ENCODE results near the gene GTPBP3.

Gene GTPBP3

DNA sequence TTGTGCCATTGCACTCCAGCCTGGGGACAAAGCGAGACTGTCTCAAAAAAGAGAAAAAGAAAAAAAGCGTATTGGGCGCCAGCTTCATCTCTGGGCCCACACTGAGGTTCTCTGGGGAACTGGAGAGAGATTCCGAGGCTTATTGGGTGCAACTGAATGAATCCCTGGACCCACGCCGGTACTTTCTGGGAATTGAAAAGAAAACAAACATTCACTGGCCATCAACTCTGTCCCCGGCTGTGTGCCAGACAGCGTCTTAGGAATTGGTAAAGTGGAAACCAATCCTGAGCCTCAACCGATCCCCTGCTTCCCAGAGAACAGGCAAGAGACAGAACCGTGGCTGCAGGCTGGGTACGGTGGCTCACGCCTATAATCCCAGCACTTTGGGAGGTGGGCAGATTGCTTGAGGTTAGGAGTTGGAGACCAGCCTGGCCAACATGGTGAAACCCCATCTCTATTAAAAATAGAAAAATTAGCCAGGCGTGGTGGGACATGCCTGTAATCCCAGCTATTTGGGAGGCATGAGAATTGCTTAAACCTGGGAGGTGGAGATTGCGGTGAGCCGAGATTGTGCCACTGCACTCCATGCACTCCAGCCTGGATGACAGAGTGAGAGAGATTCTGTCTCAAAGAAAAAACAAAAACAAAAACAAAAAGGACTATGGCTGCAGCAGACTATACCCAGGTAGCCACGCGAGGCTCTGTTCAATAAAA is 11.3 kb upstream of the GTPBP3 start:
- no peaks in the 10 kb centered on the region for H3K4me1 ChIP-seq
- H3K4me3 ChIP-seq (ENCODE audit: low read depth, low read length) = no peak overlapping the region
- TF ChIP-seq, protein P1, sequence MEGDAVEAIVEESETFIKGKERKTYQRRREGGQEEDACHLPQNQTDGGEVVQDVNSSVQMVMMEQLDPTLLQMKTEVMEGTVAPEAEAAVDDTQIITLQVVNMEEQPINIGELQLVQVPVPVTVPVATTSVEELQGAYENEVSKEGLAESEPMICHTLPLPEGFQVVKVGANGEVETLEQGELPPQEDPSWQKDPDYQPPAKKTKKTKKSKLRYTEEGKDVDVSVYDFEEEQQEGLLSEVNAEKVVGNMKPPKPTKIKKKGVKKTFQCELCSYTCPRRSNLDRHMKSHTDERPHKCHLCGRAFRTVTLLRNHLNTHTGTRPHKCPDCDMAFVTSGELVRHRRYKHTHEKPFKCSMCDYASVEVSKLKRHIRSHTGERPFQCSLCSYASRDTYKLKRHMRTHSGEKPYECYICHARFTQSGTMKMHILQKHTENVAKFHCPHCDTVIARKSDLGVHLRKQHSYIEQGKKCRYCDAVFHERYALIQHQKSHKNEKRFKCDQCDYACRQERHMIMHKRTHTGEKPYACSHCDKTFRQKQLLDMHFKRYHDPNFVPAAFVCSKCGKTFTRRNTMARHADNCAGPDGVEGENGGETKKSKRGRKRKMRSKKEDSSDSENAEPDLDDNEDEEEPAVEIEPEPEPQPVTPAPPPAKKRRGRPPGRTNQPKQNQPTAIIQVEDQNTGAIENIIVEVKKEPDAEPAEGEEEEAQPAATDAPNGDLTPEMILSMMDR (IDR thresholded peaks at IDR 0.05; ENCODE audit: low read depth, low read length) = no peak
- H3K27me3 ChIP-seq = no peaks in the 10 kb centered on the region
- H3K9me3 ChIP-seq = no peaks in the 10 kb centered on the region
- no peak for DNase-seq
- 0 out of 2 replicates have a peak, but pooled peaks cover 8% of the 10 kb centered on the region for H3K36me3 ChIP-seq

DNA sequence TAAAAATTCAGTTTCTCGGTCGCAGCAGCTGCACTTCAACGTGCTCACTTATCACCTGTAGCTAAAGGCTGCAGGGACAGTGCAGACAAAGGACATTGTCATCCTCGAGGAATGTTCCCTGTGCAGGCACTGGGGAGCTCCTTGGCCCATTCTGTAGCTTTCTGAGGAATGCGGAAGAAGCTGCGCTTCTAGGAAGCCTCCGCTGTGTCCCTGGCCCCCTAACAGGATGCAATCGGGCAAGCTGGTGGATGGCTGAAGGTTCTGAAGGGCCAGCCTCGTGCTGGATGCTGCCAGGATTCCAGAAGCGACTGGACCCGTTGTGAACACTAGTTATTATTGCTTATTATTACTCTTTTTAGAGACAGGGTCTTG is 10.8 kb upstream of the GTPBP3 start:
- TF ChIP-seq, protein P1 (IDR thresholded peaks at IDR 0.05; ENCODE audit: low read depth, low read length) = no peak
- H3K27me3 ChIP-seq = no peaks in the 10 kb centered on the region
- H3K4me1 ChIP-seq = no peaks in the 10 kb centered on the region
- no peak overlapping the region for H3K4me3 ChIP-seq (ENCODE audit: low read depth, low read length)
- 0 out of 2 replicates have a peak, but pooled peaks cover 4% of the 10 kb centered on the region for H3K36me3 ChIP-seq
- no peak for DNase-seq
- H3K9me3 ChIP-seq = no peaks in the 10 kb centered on the region

DNA sequence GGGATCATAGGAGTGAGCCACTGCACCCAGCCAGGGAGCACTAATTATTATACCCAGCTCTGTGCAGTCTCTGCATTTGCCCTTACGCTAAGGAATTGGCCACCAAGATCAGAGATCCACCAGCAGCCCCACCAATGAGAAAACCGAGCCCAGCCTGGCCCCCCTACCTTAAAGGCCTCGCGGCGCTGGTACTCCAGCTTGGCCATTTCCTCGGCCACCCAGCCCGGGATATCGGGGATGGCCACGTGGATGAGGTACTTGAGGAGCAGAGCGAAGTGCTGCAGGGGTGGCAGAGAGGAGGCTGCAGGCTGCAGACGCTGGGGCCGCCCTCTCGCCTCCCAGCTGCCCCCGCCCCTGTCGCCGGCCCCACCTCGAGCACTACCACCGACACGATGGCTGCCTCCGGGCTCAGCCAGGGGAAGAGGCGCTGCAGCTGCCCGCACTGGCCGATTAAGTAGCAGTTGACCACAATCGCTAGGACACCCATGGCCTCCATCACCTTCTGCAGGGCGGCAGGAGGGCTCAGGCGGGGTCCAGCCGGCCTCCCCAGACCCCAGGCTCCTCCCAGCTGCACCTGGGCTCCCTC is 10.2 kb upstream of the GTPBP3 start:
- H3K4me1 ChIP-seq = no peaks in the 10 kb centered on the region; the same call in 1 of the 2 replicates
- no peak overlapping the region for H3K4me3 ChIP-seq (ENCODE audit: low read depth, low read length)
- no peaks in the 10 kb centered on the region for H3K9me3 ChIP-seq
- TF ChIP-seq, protein P1 (IDR thresholded peaks at IDR 0.05; ENCODE audit: low read depth, low read length) = no peak
- H3K27me3 ChIP-seq = no peaks in the 10 kb centered on the region
- H3K36me3 ChIP-seq = no peaks in the 10 kb centered on the region
- DNase-seq = no peak

DNA sequence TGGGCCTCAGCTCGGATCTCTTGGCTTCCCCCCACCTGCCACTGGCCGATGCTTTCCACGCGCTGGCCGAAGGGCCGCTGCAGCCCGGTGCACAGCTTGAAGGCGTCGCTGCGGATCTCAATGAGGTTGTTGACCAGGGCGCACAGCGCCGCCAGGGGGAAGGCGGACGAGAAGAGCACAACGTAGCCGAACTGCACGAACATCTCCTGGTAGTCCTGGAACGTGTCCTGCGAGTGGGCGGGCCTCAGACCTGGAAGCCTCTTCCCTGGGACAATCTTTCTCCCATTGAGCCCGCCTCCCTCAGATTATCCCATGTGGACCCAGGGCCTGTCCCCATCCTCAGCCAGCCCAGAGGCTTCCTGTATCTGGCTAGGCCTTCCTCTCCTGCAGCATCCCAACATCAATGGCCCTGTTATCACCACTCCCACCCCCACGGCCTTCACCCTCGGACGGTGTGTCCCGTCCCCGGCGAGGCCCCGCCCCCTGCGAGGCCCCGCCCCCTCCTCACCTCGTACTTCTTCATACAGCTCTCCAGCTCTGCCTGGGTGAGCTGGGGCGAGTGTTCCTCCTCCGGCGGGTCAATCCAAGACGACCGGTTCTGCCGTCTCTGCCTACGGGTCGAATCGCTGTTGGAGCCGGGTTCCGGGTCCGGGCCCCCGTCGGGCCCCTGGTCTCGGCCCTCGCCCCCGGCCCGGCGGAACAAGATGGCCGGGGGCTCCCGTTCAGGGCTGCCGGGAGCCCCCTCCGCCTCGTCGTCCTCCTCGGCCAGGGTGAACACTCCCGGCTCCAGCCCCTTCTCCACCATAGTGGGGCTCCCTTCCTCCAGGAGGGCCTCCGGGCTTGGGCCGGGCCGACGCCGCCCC is 9.5 kb upstream of the GTPBP3 start:
- H3K9me3 ChIP-seq = no peaks in the 10 kb centered on the region
- TF ChIP-seq, protein P1 (IDR thresholded peaks at IDR 0.05; ENCODE audit: low read depth, low read length) = no peak
- no peaks in the 10 kb centered on the region for H3K27me3 ChIP-seq
- no peaks in the 10 kb centered on the region for H3K36me3 ChIP-seq
- H3K4me3 ChIP-seq (ENCODE audit: low read depth, low read length) = no peak overlapping the region
- DNase-seq = no peak
- H3K4me1 ChIP-seq = no peaks in the 10 kb centered on the region; the same call in 1 of the 2 replicates

DNA sequence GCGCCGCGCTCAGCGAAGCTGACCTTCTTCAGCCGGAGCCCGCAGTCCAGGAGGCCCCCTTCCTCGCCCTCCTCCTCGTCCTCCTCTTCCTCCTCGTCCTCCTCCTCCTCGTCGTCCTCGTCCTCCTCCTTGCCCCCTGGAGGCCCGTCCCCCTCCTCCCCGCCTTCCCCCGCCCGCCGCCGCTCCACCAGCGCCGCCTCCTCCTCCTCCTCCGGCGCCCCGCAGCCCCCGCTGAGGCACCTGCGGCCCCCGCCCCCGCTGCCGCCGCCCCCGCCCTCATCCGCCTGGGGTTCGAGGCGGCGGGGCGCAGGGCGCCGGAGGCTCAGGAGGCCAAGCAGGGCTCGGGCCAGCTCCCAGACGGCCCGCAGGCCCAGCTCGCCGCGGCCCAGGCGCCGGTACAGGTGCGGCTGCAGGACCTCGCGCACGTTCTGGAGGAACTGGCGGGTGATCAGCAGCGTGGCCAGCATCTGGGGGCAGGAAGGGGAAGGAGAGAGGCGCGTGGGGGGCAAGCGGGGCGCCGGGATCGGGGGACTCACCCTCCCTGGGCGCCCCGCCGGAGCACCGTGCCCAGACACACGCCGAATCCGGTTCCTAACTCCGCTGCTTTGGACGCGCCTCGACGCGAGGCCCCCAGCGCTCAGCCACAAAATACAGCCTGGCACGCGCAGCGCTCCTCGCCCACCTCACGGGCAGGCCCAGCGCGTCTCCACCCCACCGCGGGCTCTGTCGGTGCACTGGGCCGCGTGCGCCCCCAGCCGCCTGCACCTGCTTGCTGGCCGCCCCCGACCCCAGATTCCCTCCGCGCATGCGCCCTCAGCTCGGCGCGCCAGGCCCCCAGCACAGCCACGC is 8.6 kb upstream of the GTPBP3 start:
- Histone ChIP-seq H3K4me3 (ENCODE audit: low read depth, low read length) (no peak overlapping the region), H3K36me3 (no peaks in the 10 kb centered on the region), H3K9me3 (no peaks in the 10 kb centered on the region), H3K4me1 (no peaks in the 10 kb centered on the region; the same call in 1 of the 2 replicates), H3K27me3 (no peaks in the 10 kb centered on the region)
- TF ChIP-seq, protein P1 (IDR thresholded peaks at IDR 0.05; ENCODE audit: low read depth, low read length) = no peak
- DNase-seq = no peak
